Measurements from ENCODE around the gene DNAH6.
"Not testable (repeated sequence)": the region's sequence is repeated elsewhere in the genome, so short reads cannot be mapped to it uniquely, and the experiment has no call there.

The DNAH6 gene

GRCh38 chr2:84526562-84526961 lies 10.3 kb downstream of the DNAH6 start:
- Histone ChIP-seq H3K36me3 (replicated peaks) (no peaks in the 10 kb centered on the region), H3K27me3 (ENCODE audit: low read depth) (peaks cover 2% of the 10 kb centered on the region; the same call in 1 of the 2 replicates), H3K9me3 (no peaks in the 10 kb centered on the region), H3K4me3 (no peak overlapping the region), H3K4me1 (no peaks in the 10 kb centered on the region)
- DNase-seq (ENCODE audit: low spot score in 2 of 2) = no peak
- in situ Hi-C loops (cut with MboI; ENCODE audit: low sequenced_read_pairs) = no loop called here

- in situ Hi-C loops (cut with MboI; ENCODE audit: low sequenced_read_pairs) = no loop called here
These were observed 11.1 kb downstream of the DNAH6 start for GRCh38 chr2:84527137-84528129.

DNA sequence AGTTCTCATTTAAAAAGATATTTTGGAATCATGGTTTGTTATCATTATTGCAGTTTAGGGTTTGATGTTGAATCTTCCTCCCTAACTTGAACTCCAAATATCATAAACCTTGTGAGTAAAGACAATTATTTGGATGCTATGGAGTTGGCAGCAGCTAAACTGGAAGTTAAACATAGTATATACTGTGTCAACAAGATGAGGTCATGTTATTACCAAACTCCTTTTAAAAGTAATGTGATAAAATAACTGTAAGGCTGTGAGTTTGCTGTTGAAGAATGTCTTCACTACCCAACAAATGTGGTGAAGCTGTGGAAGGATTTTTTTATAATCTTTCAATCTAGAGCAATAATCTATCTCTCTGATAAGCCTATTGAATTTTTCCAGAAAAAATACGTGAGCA lies 16.0 kb downstream of the DNAH6 start:
- H3K36me3 ChIP-seq (replicated peaks) = no peaks in the 10 kb centered on the region
- no peak for DNase-seq (ENCODE audit: low spot score in 2 of 2)
- H3K4me3 ChIP-seq = no peak overlapping the region
- peaks cover 11% of the 10 kb centered on the region; the same call in 1 of the 2 replicates for H3K27me3 ChIP-seq (ENCODE audit: low read depth)
- H3K4me1 ChIP-seq = no peaks in the 10 kb centered on the region
- no peaks in the 10 kb centered on the region for H3K9me3 ChIP-seq
- in situ Hi-C loops (cut with MboI; ENCODE audit: low sequenced_read_pairs) = no loop called here

More at GRCh38 chr2:84527137-84528129, 11.1 kb downstream of the DNAH6 start:
- no peak overlapping the region for H3K4me3 ChIP-seq
- no peak for DNase-seq (ENCODE audit: low spot score in 2 of 2)
- H3K36me3 ChIP-seq (replicated peaks) = no peaks in the 10 kb centered on the region
- peaks cover 2% of the 10 kb centered on the region; the same call in 1 of the 2 replicates for H3K27me3 ChIP-seq (ENCODE audit: low read depth)
- H3K4me1 ChIP-seq = no peaks in the 10 kb centered on the region
- no peaks in the 10 kb centered on the region for H3K9me3 ChIP-seq

GRCh38 chr2:84534225-84534624 lies 17.9 kb downstream of the DNAH6 start:
- Histone ChIP-seq H3K9me3 (no peaks in the 10 kb centered on the region), H3K4me3 (no peak overlapping the region), H3K27me3 (ENCODE audit: low read depth) (peaks cover 9% of the 10 kb centered on the region; the same call in 1 of the 2 replicates), H3K4me1 (no peaks in the 10 kb centered on the region), H3K36me3 (replicated peaks) (no peaks in the 10 kb centered on the region)
- in situ Hi-C loops (cut with MboI; ENCODE audit: low sequenced_read_pairs) = no loop called here
- no peak for DNase-seq (ENCODE audit: low spot score in 2 of 2)

- no peaks in the 10 kb centered on the region for H3K36me3 ChIP-seq (replicated peaks)
- H3K9me3 ChIP-seq = no peaks in the 10 kb centered on the region
- H3K27me3 ChIP-seq (ENCODE audit: low read depth) = peaks cover 9% of the 10 kb centered on the region; the same call in 1 of the 2 replicates
- H3K4me3 ChIP-seq = no peak overlapping the region
- no peaks in the 10 kb centered on the region for H3K4me1 ChIP-seq
- in situ Hi-C loops (cut with MboI; ENCODE audit: low sequenced_read_pairs) = no loop called here
- DNase-seq (ENCODE audit: low spot score in 2 of 2) = no peak
These were observed 21.0 kb downstream of the DNAH6 start for GRCh38 chr2:84537251-84537650.

DNA sequence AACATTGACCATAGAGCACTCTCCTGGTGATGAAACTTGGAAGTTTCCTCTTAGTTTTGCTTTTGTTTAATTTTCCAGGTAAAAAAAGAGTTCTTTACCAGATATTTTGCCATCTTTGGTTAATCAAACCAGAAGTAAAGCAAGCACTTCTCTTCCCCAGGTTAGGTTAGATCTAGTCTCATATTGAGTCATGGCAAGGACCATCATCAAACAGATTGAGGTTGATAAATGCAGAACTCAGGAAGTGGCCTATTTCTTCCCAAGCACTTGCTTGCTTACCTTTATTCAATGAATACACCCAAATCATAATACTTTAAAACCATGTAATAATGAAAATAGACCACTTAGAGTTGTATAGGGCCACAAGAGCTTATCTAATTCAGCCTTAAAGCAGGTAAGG lies 23.4 kb downstream of the DNAH6 start:
- no peak overlapping the region for H3K4me3 ChIP-seq
- H3K4me1 ChIP-seq = no peaks in the 10 kb centered on the region
- no peak for DNase-seq (ENCODE audit: low spot score in 2 of 2)
- H3K36me3 ChIP-seq (replicated peaks) = no peaks in the 10 kb centered on the region
- no peaks in the 10 kb centered on the region for H3K27me3 ChIP-seq (ENCODE audit: low read depth)
- H3K9me3 ChIP-seq = no peaks in the 10 kb centered on the region
- in situ Hi-C loops (cut with MboI; ENCODE audit: low sequenced_read_pairs) = no loop called here

- in situ Hi-C loops (cut with MboI; ENCODE audit: low sequenced_read_pairs) = no loop called here
- H3K9me3 ChIP-seq = no peaks in the 10 kb centered on the region
- H3K27me3 ChIP-seq (ENCODE audit: low read depth) = no peaks in the 10 kb centered on the region; the same call in 1 of the 2 replicates
- no peaks in the 10 kb centered on the region for H3K36me3 ChIP-seq (replicated peaks)
- DNase-seq (ENCODE audit: low spot score in 2 of 2) = no peak
- no peak overlapping the region for H3K4me3 ChIP-seq
- H3K4me1 ChIP-seq = no peaks in the 10 kb centered on the region
These were observed 28.7 kb downstream of the DNAH6 start for GRCh38 chr2:84545005-84545404.

- Histone ChIP-seq H3K4me1 (no peaks in the 10 kb centered on the region), H3K27me3 (ENCODE audit: low read depth) (peaks cover 5% of the 10 kb centered on the region; the same call in 1 of the 2 replicates), H3K36me3 (replicated peaks) (no peaks in the 10 kb centered on the region), H3K4me3 (no peak overlapping the region), H3K9me3 (no peaks in the 10 kb centered on the region)
- in situ Hi-C loops (cut with MboI; ENCODE audit: low sequenced_read_pairs) = no loop called here
- DNase-seq (ENCODE audit: low spot score in 2 of 2) = no peak
These were observed 30.3 kb downstream of the DNAH6 start for GRCh38 chr2:84546551-84546950.

DNA sequence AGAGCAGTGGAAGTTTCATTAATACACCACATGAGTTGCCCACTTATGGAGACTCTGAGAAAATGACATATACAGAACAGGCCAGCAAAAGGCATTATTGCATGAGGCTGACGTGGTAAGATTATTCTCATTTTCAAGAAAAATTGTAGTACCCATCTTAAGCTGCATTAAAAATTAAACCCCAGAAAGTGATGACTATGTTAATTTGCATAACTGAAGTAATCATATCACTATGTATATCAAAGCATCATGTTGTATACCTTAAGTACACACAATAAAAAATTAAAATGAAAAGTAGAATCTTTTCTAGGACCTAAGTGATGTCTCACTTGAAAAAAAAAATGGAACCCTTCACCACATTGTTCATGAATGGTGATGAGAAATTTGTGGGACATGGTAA lies 32.0 kb downstream of the DNAH6 start:
- H3K9me3 ChIP-seq = no peaks in the 10 kb centered on the region
- no peaks in the 10 kb centered on the region for H3K36me3 ChIP-seq (replicated peaks)
- DNase-seq (ENCODE audit: low spot score in 2 of 2) = no peak
- in situ Hi-C loops (cut with MboI; ENCODE audit: low sequenced_read_pairs) = no loop called here
- no peaks in the 10 kb centered on the region for H3K4me1 ChIP-seq
- peaks cover 5% of the 10 kb centered on the region; the same call in 1 of the 2 replicates for H3K27me3 ChIP-seq (ENCODE audit: low read depth)
- H3K4me3 ChIP-seq = no peak overlapping the region

GRCh38 chr2:84550916-84551315 lies 34.6 kb downstream of the DNAH6 start:
- in situ Hi-C loops (cut with MboI; ENCODE audit: low sequenced_read_pairs) = no loop called here
- Histone ChIP-seq H3K9me3 (no peaks in the 10 kb centered on the region), H3K36me3 (replicated peaks) (no peaks in the 10 kb centered on the region), H3K4me1 (no peaks in the 10 kb centered on the region), H3K4me3 (no peak overlapping the region), H3K27me3 (ENCODE audit: low read depth) (peaks cover 7% of the 10 kb centered on the region; the same call in 1 of the 2 replicates)
- no peak for DNase-seq (ENCODE audit: low spot score in 2 of 2)

DNA sequence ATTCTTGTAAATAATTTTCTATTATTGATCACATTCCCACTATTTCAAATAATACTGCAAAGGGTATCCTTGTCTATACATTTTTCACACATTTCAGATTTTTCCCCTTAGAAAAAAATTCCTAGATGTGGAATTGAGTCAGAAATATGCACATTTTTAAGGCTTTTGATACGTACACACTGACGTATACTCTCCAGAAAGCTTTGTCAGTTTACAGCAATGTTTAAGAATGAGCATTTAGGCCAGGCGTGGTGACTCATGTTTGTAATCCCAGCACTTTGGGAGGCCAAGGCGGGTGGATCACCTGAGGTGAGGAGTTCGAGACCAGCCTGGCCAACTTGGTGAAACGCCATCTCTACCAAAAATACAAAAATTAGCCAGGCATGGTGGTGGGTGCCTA lies 35.2 kb downstream of the DNAH6 start:
- H3K36me3 ChIP-seq (replicated peaks); H3K4me1 ChIP-seq; in situ Hi-C loops (cut with MboI; ENCODE audit: low sequenced_read_pairs); H3K27me3 ChIP-seq (ENCODE audit: low read depth); H3K4me3 ChIP-seq; H3K9me3 ChIP-seq; DNase-seq (ENCODE audit: low spot score in 2 of 2): not testable (repeated sequence)

- Histone ChIP-seq H3K9me3 (no peaks in the 10 kb centered on the region; the same call in 1 of the 2 replicates), H3K27me3 (ENCODE audit: low read depth) (0 out of 2 replicates have a peak, but pooled peaks cover 2% of the 10 kb centered on the region), H3K4me3 (no peak overlapping the region), H3K4me1 (no peaks in the 10 kb centered on the region), H3K36me3 (replicated peaks) (no peaks in the 10 kb centered on the region)
- in situ Hi-C loops (cut with MboI; ENCODE audit: low sequenced_read_pairs) = no loop called here
- DNase-seq (ENCODE audit: low spot score in 2 of 2) = no peak
These were observed 39.9 kb downstream of the DNAH6 start for GRCh38 chr2:84556190-84556589.

- in situ Hi-C loops (cut with MboI; ENCODE audit: low sequenced_read_pairs) = no loop called here
- Histone ChIP-seq H3K9me3 (no peaks in the 10 kb centered on the region; the same call in 1 of the 2 replicates), H3K36me3 (replicated peaks) (no peaks in the 10 kb centered on the region), H3K27me3 (ENCODE audit: low read depth) (0 out of 2 replicates have a peak, but pooled peaks cover 2% of the 10 kb centered on the region), H3K4me3 (no peak overlapping the region), H3K4me1 (no peaks in the 10 kb centered on the region)
- DNase-seq (ENCODE audit: low spot score in 2 of 2) = no peak
These were observed 43.5 kb downstream of the DNAH6 start for GRCh38 chr2:84559838-84560237.

DNA sequence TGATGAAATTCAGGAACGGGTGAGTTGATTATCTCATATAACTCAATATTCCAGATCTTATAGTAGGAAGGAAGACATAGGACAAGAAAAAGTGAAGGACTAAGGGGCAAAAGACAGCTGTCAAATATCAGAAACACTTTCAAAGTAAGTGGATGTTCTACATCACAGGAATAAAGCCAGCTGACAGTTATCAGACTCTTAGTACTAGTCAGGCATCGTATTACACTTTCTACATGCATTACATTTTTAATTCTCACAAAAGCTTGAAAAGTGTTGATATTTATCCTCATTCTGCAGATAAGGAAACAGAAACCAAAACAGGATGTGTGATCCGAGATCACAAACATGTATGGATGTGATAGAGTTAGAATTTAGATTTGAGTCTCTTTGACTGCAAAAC lies 63.4 kb downstream of the DNAH6 start:
- in situ Hi-C loops (cut with MboI; ENCODE audit: low sequenced_read_pairs) = no loop called here
- Histone ChIP-seq H3K9me3 (no peaks in the 10 kb centered on the region), H3K4me1 (no peaks in the 10 kb centered on the region), H3K27me3 (ENCODE audit: low read depth) (no peaks in the 10 kb centered on the region), H3K4me3 (no peak overlapping the region), H3K36me3 (replicated peaks) (no peaks in the 10 kb centered on the region)
- no peak for DNase-seq (ENCODE audit: low spot score in 2 of 2)

All from HAP-1 (cell line).